GM18520 (cell line): ENCODE data around the gene DPF1.

ENCODE experiments used
- ATAC-seq: cut with Tn5 transposase; IDR thresholded peaks from one replicate; pipeline ENCODE4 v1.9.1; 2021; ENCODE audit not compliant: unreplicated experiment

DPF1 gene

GRCh38 chr19:38202504-38202903 lies 21.5 kb downstream of the DPF1 start:
- no peak for ATAC-seq

- no peak for ATAC-seq
Measured at GRCh38 chr19:38201731-38202130, 22.3 kb downstream of the DPF1 start.

GRCh38 chr19:38199340-38199739 lies 24.7 kb downstream of the DPF1 start:
- ATAC-seq: no peak

- no peak for ATAC-seq
Measured at GRCh38 chr19:38197937-38198704, 25.9 kb downstream of the DPF1 start.

- ATAC-seq: no peak
Measured at GRCh38 chr19:38196948-38197656, 26.9 kb downstream of the DPF1 start.

GRCh38 chr19:38196245-38196837 lies 27.7 kb downstream of the DPF1 start:
- ATAC-seq: no peak

GRCh38 chr19:38195237-38195636 lies 28.8 kb downstream of the DPF1 start:
- no peak for ATAC-seq

GRCh38 chr19:38194061-38194701 lies 29.8 kb downstream of the DPF1 start:
- ATAC-seq: no peak

- ATAC-seq: no peak
Measured at GRCh38 chr19:38193445-38193844, 30.6 kb downstream of the DPF1 start.

- no peak for ATAC-seq
Measured at GRCh38 chr19:38191747-38192146, 32.3 kb downstream of the DPF1 start.

- ATAC-seq: no peak
Measured at GRCh38 chr19:38190793-38191192, 33.2 kb downstream of the DPF1 start.

GRCh38 chr19:38190061-38190460 lies 34.0 kb downstream of the DPF1 start:
- no peak for ATAC-seq

- no peak for ATAC-seq
Measured at GRCh38 chr19:38185562-38185961, 38.5 kb downstream of the DPF1 start.

- ATAC-seq: no peak
Measured at GRCh38 chr19:38184815-38185214, 39.2 kb downstream of the DPF1 start.

GRCh38 chr19:38183251-38183897 lies 40.6 kb downstream of the DPF1 start:
- ATAC-seq: no peak

- ATAC-seq: no peak
Measured at GRCh38 chr19:38182536-38183210, 41.3 kb downstream of the DPF1 start.

- ATAC-seq: no peak
Measured at GRCh38 chr19:38180071-38180470, 44.0 kb downstream of the DPF1 start.

GRCh38 chr19:38175422-38175821 lies 48.6 kb downstream of the DPF1 start:
- no peak for ATAC-seq

GRCh38 chr19:38173291-38174041 lies 50.6 kb downstream of the DPF1 start:
- ATAC-seq: no peak

- no peak for ATAC-seq
Measured at GRCh38 chr19:38172001-38172400, 52.0 kb downstream of the DPF1 start.
